Caco-2 (cell line): Measurements from ENCODE around the gene CD151. TPM values are rescaled to one million over a fixed set of nuclear protein-coding genes. Genes with fewer than 3 reads are reported as not detected.

Source experiments
- BruUV-seq: library from RNA; stranded (reverse); fragments of 400-500 nt; replicated peaks from 2 replicates; lab custom pipeline; 2021; lab: Mats Ljungman, UMichigan
- CTCF ChIA-PET: fragments of 300-600 bp; sonication (Branson Sonifier 250); formaldehyde crosslinking; loops from one replicate; lab custom pipeline; 2022; ENCODE audit warnings: antibody characterized with exemption; lab: Charles Lee
- POLR2A ChIA-PET: fragments of 300-600 bp; sonication (Branson Sonifier 250); formaldehyde crosslinking; loops from one replicate; lab custom pipeline; 2022; ENCODE audit warnings: antibody characterized with exemption; lab: Charles Lee
- DNase-seq, 2 experiments: peaks; one replicate each; pipeline versions ENCODE4 v3.0.0 to v3.0.0-alpha.2; 2020 to 2022
- H3K27me3 ChIP-seq: replicated peaks from 2 replicates; pipeline ENCODE4 v1.6.0; 2011; ENCODE audit warnings: low read length; ENCODE audit not compliant: control insufficient read depth, insufficient read depth
- H3K36me3 ChIP-seq: 2 replicates; pipeline ENCODE4 v1.5.1; 2011; ENCODE audit warnings: low read length; ENCODE audit not compliant: control insufficient read depth, insufficient read depth
- H3K4me1 ChIP-seq: fragments of 250-450 bp; sonication (Bioruptor Pico); 2 replicates; pipeline ENCODE4 v1.5.1; 2020; ENCODE audit warnings: mild to moderate bottlenecking
- H3K4me3 ChIP-seq: 2 replicates; pipeline ENCODE4 v1.5.1; 2011; ENCODE audit warnings: low read depth, mild to moderate bottlenecking, control low read depth, low read length
- H3K9me3 ChIP-seq: fragments of 250-450 bp; sonication (Bioruptor Pico); 2 replicates; pipeline ENCODE4 v1.5.1; 2020; ENCODE audit warnings: mild to moderate bottlenecking, moderate library complexity
- H3K27ac Mint-ChIP-seq: one replicate; pipeline ENCODE4 v1.8.0; 2022; ENCODE audit warnings: mixed read lengths; ENCODE audit not compliant: unreplicated experiment
- H3K27me3 Mint-ChIP-seq: one replicate; pipeline ENCODE4 v1.8.0; 2022; ENCODE audit warnings: mixed read lengths; ENCODE audit not compliant: insufficient read depth, unreplicated experiment
- H3K36me3 Mint-ChIP-seq: one replicate; pipeline ENCODE4 v1.8.0; 2022; ENCODE audit warnings: mild to moderate bottlenecking, mixed read lengths; ENCODE audit not compliant: insufficient read depth, unreplicated experiment
- H3K4me1 Mint-ChIP-seq: one replicate; pipeline ENCODE4 v1.8.0; 2022; ENCODE audit warnings: low read depth, mixed read lengths; ENCODE audit not compliant: unreplicated experiment
- H3K4me3 Mint-ChIP-seq: one replicate; pipeline ENCODE4 v1.8.0; 2022; ENCODE audit warnings: mild to moderate bottlenecking, moderate library complexity, mixed read lengths; ENCODE audit not compliant: unreplicated experiment
- H3K9me3 Mint-ChIP-seq: one replicate; pipeline ENCODE4 v1.8.0; 2022; ENCODE audit warnings: mixed read lengths; ENCODE audit not compliant: unreplicated experiment
- intact Hi-C: fragments of 100-400 bp; cut with micrococcal nuclease; formaldehyde crosslinking; loops from one replicate; pipeline ENCODE4 v1.10.0; 2022; ENCODE audit not compliant: unreplicated experiment
- total RNA-seq: library from RNA; stranded (reverse); gene quantifications from 2 replicates; pipeline ENCODE4 v1.2.3, GENCODE V29; 2022
- TF ChIP-seq, protein P1 (sequence below), 2 experiments: fragments of 200-600 bp in 1 of 2; IDR thresholded peaks; 1 replicate in 1 of 2; 2 replicates in 1 of 2; pipeline versions ENCODE4 v1.5.1 to v1.8.0; 2011 to 2022; ENCODE audit warnings: antibody characterized with exemption in 1 of 2, control low read depth in 1 of 2, inconsistent platforms in 1 of 2, low read depth in 1 of 2, low read length in 1 of 2, mild to moderate bottlenecking in 1 of 2, moderate library complexity in 1 of 2; ENCODE audit not compliant: insufficient read depth in 1 of 2, severe bottlenecking in 1 of 2, unreplicated experiment in 1 of 2

CD151 gene
- total RNA-seq, 1 experiment from 2014 or later: 268 TPM

DNA sequence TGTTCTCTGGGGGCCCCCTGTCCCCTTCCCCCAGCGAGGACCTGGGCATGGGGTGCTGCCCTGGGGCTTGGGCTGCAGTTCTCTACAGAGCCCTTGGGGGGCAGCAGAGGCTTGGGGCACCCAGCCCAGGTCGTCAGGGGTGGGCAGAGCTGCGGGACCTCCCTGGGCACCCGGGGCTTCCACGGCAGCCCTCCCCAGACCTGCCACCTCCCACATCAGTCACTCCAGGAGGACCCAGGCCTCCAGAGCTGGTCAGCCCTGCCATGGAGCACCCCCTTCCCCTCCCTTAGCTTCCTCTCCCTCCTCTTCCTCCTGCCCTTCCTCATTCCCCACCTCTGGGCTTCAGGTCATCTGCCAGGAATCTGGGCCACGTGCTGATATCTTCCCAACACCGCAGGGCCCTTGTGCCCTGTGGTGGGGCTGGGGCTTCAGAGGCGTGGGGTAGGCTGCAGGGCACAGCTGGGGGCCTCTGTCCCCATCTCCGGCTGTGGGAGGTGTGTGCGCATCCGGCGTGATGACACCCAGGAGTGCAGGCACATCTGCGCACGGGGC, 15.7 kb downstream of the CD151 start:
- H3K27me3 ChIP-seq: no peaks in the 10 kb centered on the region
- ChIA-PET POLR2A (interaction anchor here (0.5 kb wide), 1 partner anchor 29 kb away, joined by 3 read pairs; no protein-coding TSS in a partner anchor), CTCF (interaction anchor here (0.6 to 1.3 kb wide), 5 partner anchors 8 to 104 kb away, joined by 3 to 6 read pairs (median 3); no protein-coding TSS in a partner anchor)
- BruUV-seq: no TSS peak
- Mint-ChIP-seq H3K4me3 (peak overlapping the region; percentile 77), H3K27me3 (no peaks in the 10 kb centered on the region), H3K4me1 (no peaks in the 10 kb centered on the region), H3K9me3 (no peaks in the 10 kb centered on the region), H3K27ac (no peak overlapping the region), H3K36me3 (peaks cover 44% of the 10 kb centered on the region)
- TF ChIP-seq, protein P1, sequence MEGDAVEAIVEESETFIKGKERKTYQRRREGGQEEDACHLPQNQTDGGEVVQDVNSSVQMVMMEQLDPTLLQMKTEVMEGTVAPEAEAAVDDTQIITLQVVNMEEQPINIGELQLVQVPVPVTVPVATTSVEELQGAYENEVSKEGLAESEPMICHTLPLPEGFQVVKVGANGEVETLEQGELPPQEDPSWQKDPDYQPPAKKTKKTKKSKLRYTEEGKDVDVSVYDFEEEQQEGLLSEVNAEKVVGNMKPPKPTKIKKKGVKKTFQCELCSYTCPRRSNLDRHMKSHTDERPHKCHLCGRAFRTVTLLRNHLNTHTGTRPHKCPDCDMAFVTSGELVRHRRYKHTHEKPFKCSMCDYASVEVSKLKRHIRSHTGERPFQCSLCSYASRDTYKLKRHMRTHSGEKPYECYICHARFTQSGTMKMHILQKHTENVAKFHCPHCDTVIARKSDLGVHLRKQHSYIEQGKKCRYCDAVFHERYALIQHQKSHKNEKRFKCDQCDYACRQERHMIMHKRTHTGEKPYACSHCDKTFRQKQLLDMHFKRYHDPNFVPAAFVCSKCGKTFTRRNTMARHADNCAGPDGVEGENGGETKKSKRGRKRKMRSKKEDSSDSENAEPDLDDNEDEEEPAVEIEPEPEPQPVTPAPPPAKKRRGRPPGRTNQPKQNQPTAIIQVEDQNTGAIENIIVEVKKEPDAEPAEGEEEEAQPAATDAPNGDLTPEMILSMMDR (IDR thresholded peaks at IDR 0.05; ENCODE audit: insufficient read depth in 1 of 2, low read depth in 1 of 2, low read length in 1 of 2, severe bottlenecking in 1 of 2, unreplicated experiment in 1 of 2): peak; percentile 84 to 89
- no peaks in the 10 kb centered on the region for H3K36me3 ChIP-seq
- intact Hi-C loops: loop anchor here (1.0 kb wide), 1 partner anchor 203 kb away; no protein-coding TSS in a partner anchor
- peak in 1 of 2 experiments; percentile 75 for DNase-seq
- H3K4me3 ChIP-seq: peak overlapping the region; percentile 46
- H3K4me1 ChIP-seq: peaks cover 43% of the 10 kb centered on the region
- no peaks in the 10 kb centered on the region for H3K9me3 ChIP-seq

DNA sequence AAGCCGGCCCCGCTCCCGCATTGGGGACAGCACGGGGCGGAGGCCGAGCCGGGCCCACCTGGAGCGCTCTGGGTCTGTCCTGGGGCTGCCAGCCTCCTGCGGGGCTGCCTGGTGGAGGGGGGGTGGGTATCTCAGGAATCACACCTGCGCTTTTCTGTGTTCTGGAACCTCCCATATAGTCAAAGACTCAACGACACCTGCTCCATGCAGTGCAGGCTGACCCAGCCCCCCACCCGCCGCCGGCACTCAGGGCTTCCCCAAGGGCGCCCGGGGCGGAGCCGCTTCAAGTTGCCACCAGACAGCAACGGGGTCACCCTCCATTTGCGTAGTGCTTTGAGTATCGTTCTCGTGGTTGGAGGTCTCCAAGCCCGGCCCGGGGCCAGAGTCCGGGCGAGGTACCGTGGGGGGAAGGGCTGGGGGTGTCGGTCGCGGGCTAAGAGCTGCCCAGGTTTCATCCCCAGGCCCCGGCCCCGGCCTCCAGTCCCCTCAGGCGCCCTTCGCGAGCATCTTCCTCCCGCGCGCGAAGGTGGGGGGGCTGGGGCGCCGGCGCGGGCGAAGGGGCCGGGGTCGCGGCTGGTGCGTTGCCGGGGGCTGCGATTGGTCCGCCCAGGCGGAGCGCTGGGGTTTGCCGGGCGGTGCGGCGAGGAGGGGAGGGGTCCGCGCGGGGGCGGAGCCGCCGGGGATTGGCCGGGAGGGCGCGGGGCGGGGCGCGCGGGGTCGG, 16.5 kb downstream of the CD151 start:
- no peaks in the 10 kb centered on the region for H3K27me3 ChIP-seq
- no peaks in the 10 kb centered on the region for H3K9me3 ChIP-seq
- intact Hi-C loops: no loop called here
- H3K36me3 ChIP-seq: no peaks in the 10 kb centered on the region
- no peaks in the 10 kb centered on the region for H3K27me3 Mint-ChIP-seq
- TF ChIP-seq, protein P1 (IDR thresholded peaks at IDR 0.05; ENCODE audit: insufficient read depth in 1 of 2, low read depth in 1 of 2, low read length in 1 of 2, severe bottlenecking in 1 of 2, unreplicated experiment in 1 of 2): no peak
- POLR2A ChIA-PET: interaction anchor here (0.5 kb wide), 1 partner anchor 20 kb away, joined by 3 read pairs; no protein-coding TSS in a partner anchor
- CTCF ChIA-PET: interaction anchor here (0.6 to 1.3 kb wide), 6 partner anchors 8 to 155 kb away, joined by 3 to 6 read pairs (median 4); no protein-coding TSS in a partner anchor
- H3K9me3 Mint-ChIP-seq: no peaks in the 10 kb centered on the region
- H3K4me3 Mint-ChIP-seq: peak overlapping the region; percentile 77
- peak; percentile 79 to 88 for DNase-seq
- no peak overlapping the region for H3K27ac Mint-ChIP-seq
- no TSS peak for BruUV-seq
- peaks cover 37% of the 10 kb centered on the region for H3K4me1 ChIP-seq
- no peaks in the 10 kb centered on the region for H3K4me1 Mint-ChIP-seq
- H3K36me3 Mint-ChIP-seq: peaks cover 52% of the 10 kb centered on the region
- peak overlapping the region; percentile 56 for H3K4me3 ChIP-seq
